Measurements from ENCODE around the gene ADH4. TPM values are rescaled to one million over a fixed set of nuclear protein-coding genes. Genes with fewer than 3 reads are reported as not detected.

The ADH4 gene
- total RNA-seq, 1 donor from 2014 or later = not detected

DNA sequence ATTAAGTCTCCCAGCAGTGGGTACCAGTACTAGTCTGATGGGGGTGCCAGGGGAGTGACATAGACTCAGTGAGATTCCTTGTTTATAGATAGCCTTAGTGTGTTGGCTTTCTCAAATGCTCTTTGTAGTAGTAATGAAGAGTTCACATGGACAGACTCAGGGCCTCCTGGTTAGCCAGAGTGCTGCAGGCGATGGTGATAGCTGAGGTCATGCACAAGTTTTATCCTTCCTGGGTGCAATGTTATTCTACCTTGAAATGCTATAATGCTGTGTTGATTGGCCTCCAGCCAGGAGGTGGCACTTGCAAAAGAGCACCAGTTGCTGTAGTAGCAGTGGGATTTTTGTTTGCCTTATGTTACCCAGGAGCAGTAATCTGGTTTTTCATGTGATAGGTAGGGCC lies 35.5 kb upstream of the ADH4 start:
- TF ChIP-seq, protein P1, sequence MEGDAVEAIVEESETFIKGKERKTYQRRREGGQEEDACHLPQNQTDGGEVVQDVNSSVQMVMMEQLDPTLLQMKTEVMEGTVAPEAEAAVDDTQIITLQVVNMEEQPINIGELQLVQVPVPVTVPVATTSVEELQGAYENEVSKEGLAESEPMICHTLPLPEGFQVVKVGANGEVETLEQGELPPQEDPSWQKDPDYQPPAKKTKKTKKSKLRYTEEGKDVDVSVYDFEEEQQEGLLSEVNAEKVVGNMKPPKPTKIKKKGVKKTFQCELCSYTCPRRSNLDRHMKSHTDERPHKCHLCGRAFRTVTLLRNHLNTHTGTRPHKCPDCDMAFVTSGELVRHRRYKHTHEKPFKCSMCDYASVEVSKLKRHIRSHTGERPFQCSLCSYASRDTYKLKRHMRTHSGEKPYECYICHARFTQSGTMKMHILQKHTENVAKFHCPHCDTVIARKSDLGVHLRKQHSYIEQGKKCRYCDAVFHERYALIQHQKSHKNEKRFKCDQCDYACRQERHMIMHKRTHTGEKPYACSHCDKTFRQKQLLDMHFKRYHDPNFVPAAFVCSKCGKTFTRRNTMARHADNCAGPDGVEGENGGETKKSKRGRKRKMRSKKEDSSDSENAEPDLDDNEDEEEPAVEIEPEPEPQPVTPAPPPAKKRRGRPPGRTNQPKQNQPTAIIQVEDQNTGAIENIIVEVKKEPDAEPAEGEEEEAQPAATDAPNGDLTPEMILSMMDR (conservative IDR thresholded peaks at IDR 0.05) = no peak
- no peaks in the 10 kb centered on the region for H3K4me1 Mint-ChIP-seq
- no peak overlapping the region for H3K27ac Mint-ChIP-seq (ENCODE audit: unreplicated experiment)
- no peak overlapping the region for H3K4me3 Mint-ChIP-seq
- no peaks in the 10 kb centered on the region for H3K27me3 Mint-ChIP-seq (ENCODE audit: low read depth)
- peaks cover 21% of the 10 kb centered on the region for H3K36me3 Mint-ChIP-seq (ENCODE audit: low read depth)
- H3K9me3 Mint-ChIP-seq = peaks cover 18% of the 10 kb centered on the region
- no peak for DNase-seq (ENCODE audit: low read depth, low spot score)

DNA sequence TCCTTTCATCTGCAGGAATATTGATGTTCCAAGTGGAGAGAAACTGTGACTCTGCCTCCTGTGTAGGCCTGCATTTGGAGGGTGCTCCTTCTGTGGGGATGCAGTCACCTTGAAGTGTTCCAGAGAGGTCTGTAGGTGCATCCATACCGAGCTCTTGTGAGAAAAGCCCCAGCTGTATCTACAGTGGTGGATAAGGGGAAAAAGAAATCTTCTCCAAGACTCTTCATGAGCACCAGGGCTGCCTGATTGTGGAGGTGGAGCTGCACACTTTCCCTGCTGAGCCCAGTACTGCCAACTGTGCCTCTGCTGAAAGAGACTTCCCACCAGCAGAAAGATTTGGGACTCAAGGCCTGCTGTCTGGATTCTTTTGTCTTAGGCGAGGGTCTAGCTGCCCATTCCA lies 35.1 kb upstream of the ADH4 start:
- Mint-ChIP-seq H3K36me3 (ENCODE audit: low read depth) (peaks cover 20% of the 10 kb centered on the region), H3K4me1 (no peaks in the 10 kb centered on the region), H3K9me3 (peaks cover 20% of the 10 kb centered on the region), H3K27ac (ENCODE audit: unreplicated experiment) (no peak overlapping the region), H3K27me3 (ENCODE audit: low read depth) (no peaks in the 10 kb centered on the region), H3K4me3 (no peak overlapping the region)
- DNase-seq (ENCODE audit: low read depth, low spot score) = no peak
- TF ChIP-seq, protein P1 (conservative IDR thresholded peaks at IDR 0.05) = no peak

DNA sequence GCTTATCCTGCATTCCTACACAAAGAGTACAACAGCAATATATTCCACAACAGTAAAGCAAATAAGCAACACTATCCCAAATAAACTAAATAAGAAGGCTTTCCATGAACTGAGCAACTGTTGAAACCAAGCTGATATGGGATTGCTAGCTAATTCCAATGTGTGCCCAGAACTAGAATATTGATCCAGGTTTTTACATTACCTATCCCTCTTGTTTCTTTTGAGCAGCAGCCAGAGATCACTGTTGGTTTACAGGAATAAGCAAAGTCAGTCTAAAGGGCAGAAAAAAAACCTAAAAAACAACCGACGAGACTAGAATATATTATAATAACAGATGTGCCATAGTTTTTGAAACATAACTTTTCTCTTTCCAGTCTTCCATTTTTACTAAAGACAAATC lies 22.4 kb upstream of the ADH4 start:
- H3K4me1 Mint-ChIP-seq = no peaks in the 10 kb centered on the region
- H3K4me3 Mint-ChIP-seq = no peak overlapping the region
- peaks cover 23% of the 10 kb centered on the region for H3K36me3 Mint-ChIP-seq (ENCODE audit: low read depth)
- peaks cover 11% of the 10 kb centered on the region for H3K9me3 Mint-ChIP-seq
- no peaks in the 10 kb centered on the region for H3K27me3 Mint-ChIP-seq (ENCODE audit: low read depth)
- TF ChIP-seq, protein P1 (conservative IDR thresholded peaks at IDR 0.05) = no peak
- H3K27ac Mint-ChIP-seq (ENCODE audit: unreplicated experiment) = no peak overlapping the region
- DNase-seq (ENCODE audit: low read depth, low spot score) = no peak

DNA sequence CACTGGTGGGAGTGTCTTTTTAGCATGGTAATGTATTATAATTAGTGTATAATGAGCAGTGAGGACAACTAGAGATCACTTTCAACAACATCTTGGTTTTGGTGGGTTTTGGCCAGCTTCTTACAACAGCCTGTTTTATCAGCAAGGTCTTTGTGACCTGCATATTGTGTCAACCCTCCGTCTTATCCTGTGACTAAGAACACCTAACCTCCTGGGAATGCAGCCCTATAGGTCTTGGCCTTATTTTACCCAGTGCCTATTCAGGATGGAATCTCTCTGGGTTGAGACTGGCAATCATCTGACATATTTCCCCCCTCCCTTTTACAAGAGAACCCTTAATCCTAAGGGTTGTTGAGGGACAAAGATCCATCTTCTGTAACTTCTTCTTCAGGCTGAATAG lies 21.9 kb upstream of the ADH4 start:
- H3K36me3 Mint-ChIP-seq (ENCODE audit: low read depth) = peaks cover 23% of the 10 kb centered on the region
- no peak overlapping the region for H3K4me3 Mint-ChIP-seq
- H3K4me1 Mint-ChIP-seq = no peaks in the 10 kb centered on the region
- TF ChIP-seq, protein P1 (conservative IDR thresholded peaks at IDR 0.05) = no peak
- H3K9me3 Mint-ChIP-seq = peaks cover 11% of the 10 kb centered on the region
- no peak for DNase-seq (ENCODE audit: low read depth, low spot score)
- H3K27ac Mint-ChIP-seq (ENCODE audit: unreplicated experiment) = no peak overlapping the region
- H3K27me3 Mint-ChIP-seq (ENCODE audit: low read depth) = no peaks in the 10 kb centered on the region

DNA sequence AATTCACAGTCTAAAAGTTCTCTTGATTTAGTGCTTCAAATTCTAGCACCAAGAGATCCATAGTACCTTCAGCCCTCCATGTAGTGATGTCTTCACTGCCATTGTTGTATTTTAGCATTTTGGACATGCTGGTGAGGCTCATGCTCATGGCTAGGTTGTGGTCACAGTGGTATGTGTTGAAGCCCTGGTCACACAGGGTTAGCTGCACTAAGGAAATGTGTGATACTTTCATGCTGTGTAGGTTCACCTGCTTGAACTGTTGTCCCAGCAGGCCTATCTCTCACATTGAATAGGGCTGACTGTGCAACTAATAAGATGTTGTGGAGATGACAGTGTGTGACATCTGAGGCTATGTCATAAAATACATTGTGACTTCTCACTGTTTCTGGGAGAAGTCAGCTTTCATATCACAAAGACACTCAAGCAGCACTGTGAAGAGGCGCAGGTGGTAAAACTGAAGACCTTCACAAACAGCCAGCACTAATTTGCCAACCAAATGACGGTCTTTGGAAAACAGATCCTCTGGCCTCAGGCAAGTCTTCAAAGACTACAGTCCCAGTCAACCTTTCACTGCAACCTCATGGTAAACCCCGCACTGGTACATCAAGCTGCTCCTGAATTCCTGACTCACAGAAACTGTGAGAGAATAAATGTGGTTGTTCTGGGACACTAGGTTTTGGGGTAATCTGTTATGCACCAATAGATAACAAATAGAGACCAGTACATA lies 17.4 kb upstream of the ADH4 start:
- peaks cover 4% of the 10 kb centered on the region for H3K9me3 Mint-ChIP-seq
- H3K27me3 Mint-ChIP-seq (ENCODE audit: low read depth) = no peaks in the 10 kb centered on the region
- no peak for DNase-seq (ENCODE audit: low read depth, low spot score)
- H3K27ac Mint-ChIP-seq (ENCODE audit: unreplicated experiment) = no peak overlapping the region
- TF ChIP-seq, protein P1 (conservative IDR thresholded peaks at IDR 0.05) = no peak
- H3K4me1 Mint-ChIP-seq = no peaks in the 10 kb centered on the region
- H3K36me3 Mint-ChIP-seq (ENCODE audit: low read depth) = peaks cover 9% of the 10 kb centered on the region
- no peak overlapping the region for H3K4me3 Mint-ChIP-seq

Data from neural crest cell (in vitro differentiated cells).